MM.1S (cell line): ENCODE results near the gene SLC23A2.

Experiments used
- CTCF ChIP-seq: fragments of 300-600 bp; sonication (generic); IDR thresholded peaks from 2 replicates; pipeline ENCODE4 v1.5.1; 2016; ENCODE audit warnings: antibody characterized with exemption, low read length, mixed read lengths
- EZH2 ChIP-seq: fragments of 300-600 bp; sonication (generic); optimal IDR thresholded peaks from 2 replicates; pipeline ENCODE3; 2017; ENCODE audit warnings: low read depth, mild to moderate bottlenecking, antibody characterized with exemption, low read length, mixed read lengths
- EZH2phosphoT487 ChIP-seq: fragments of 300-600 bp; sonication (generic); IDR thresholded peaks from 2 replicates; pipeline ENCODE4 v1.6.1; 2018; ENCODE audit warnings: antibody characterized with exemption, low read length

DNA sequence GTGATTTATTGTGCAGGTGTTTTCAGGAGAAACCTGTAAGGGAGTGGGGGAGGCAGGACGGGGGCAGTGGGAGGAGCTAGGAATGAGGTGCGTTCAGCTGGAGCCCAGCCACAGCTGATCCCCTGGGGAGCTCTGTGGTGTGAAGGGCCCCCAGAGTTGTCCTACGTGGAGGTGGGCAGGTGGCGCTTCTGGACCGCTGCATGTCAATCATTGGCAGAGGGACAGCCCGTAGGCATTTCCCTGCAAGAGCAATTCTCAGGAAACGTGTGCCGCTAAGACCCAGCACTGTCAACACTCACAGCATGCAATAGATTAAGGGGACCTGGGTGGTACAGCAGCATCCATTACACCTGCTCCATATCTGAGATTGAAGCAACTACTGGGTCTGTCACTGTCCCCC lies 191.6 kb downstream of the SLC23A2 start:
- TF ChIP-seq CTCF = no peak
- no peak for TF ChIP-seq EZH2phosphoT487
- TF ChIP-seq EZH2 = no peak
